Uterus (tissue), 4 donors: Measurements from ENCODE around the gene WSCD1. TPM values are rescaled to one million over a fixed set of nuclear protein-coding genes. Genes with fewer than 3 reads are reported as not detected.

Experiments
- DNase-seq, 2 donors: peaks; one replicate each; pipeline ENCODE4 v3.0.0-alpha.2; 2019 to 2020
- H3K27ac ChIP-seq, 2 donors: fragments of 200-600 bp; sonication (generic); 1 replicate in 1 of 2; 2 replicates in 1 of 2; pipeline ENCODE4 v1.5.1; 2016 to 2018
- H3K27me3 ChIP-seq, 2 donors: fragments of 200-600 bp; sonication (generic); one replicate each; pipeline ENCODE4 v1.5.1; 2018 to 2019; ENCODE audit warnings: control low read depth in 1 of 2
- H3K36me3 ChIP-seq, 2 donors: fragments of 200-600 bp; sonication (generic); one replicate each; pipeline ENCODE4 v1.5.1; 2019; ENCODE audit warnings: control low read depth in 1 of 2
- H3K4me1 ChIP-seq, 2 donors: fragments of 200-600 bp; sonication (generic); one replicate each; pipeline ENCODE4 v1.5.1; 2018 to 2019; ENCODE audit warnings: control low read depth in 1 of 2
- H3K4me3 ChIP-seq, 2 donors: fragments of 200-600 bp; sonication (generic); 1 replicate in 1 of 2; 2 replicates in 1 of 2; pipeline ENCODE4 v1.5.1; 2018 to 2019; ENCODE audit warnings: mild to moderate bottlenecking in 1 of 2
- H3K9me3 ChIP-seq, 2 donors: fragments of 200-600 bp; sonication (generic); one replicate each; pipeline ENCODE4 v1.5.1; 2019; ENCODE audit warnings: control low read depth in 1 of 2
- POLR2A ChIP-seq, 2 donors: fragments of 450-650 bp; IDR thresholded peaks; one replicate each; pipeline ENCODE4 v1.6.1; 2016; ENCODE audit warnings: antibody characterized with exemption in 2 of 2, mild to moderate bottlenecking in 1 of 2, moderate library complexity in 1 of 2
- intact Hi-C: fragments of 100-400 bp; cut with DNase I; formaldehyde crosslinking; loops from one replicate; pipeline ENCODE4 v1.15.1; 2023; ENCODE audit warnings: low total_unique reads
- total RNA-seq, 4 donors: library from RNA; depleted of rRNA in 3 of 4; stranded (reverse); fragments of >200 nt in 3 of 4; gene quantifications; one replicate each; pipeline versions ENCODE4 v1.1.0 to v1.2.4, GENCODE V29; 2014 to 2023
- TF ChIP-seq, protein P1 (sequence below), 4 experiments: fragments of 200-600 bp in 2 of 4; fragments of 450-650 bp in 2 of 4; sonication (generic) in 2 of 4; IDR thresholded peaks; one replicate each; pipeline ENCODE4 v1.5.1; 2016 to 2019; ENCODE audit warnings: antibody characterized with exemption in 4 of 4, mild to moderate bottlenecking in 2 of 4, moderate library complexity in 1 of 4
- donor health status: DM: yes; HTN: yes; CAD: no.

Gene WSCD1
- total RNA-seq, 4 donors from 2014 or later: 3.8 to 12.7 (median 6.6) TPM

DNA sequence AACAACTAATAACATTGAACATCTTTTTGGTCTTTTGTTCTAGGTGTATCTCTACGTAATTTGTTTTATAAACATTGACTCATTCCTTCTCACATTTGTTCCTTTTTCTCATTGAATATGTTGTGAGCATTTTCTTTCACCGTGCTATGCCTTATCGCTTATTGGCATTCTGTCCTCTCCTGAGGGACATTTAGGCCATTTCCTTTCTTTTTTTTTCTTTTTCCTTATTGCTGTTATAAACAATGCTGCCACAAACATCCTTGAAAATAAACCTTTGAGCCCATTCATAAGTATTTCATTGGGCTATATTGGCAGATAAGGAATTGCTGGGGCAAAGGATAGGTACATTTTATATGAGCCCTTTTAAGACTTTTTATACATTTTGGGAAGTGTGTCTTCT lies 32.4 kb downstream of the WSCD1 start:
- Histone ChIP-seq H3K4me1 (no peaks in the 10 kb centered on the region), H3K9me3 (no peaks in the 10 kb centered on the region), H3K36me3 (no peaks in the 10 kb centered on the region), H3K27ac (no peak overlapping the region), H3K4me3 (no peak overlapping the region), H3K27me3 (no peaks in the 10 kb centered on the region)
- TF ChIP-seq POLR2A (IDR thresholded peaks at IDR 0.05): no peak
- TF ChIP-seq, protein P1, sequence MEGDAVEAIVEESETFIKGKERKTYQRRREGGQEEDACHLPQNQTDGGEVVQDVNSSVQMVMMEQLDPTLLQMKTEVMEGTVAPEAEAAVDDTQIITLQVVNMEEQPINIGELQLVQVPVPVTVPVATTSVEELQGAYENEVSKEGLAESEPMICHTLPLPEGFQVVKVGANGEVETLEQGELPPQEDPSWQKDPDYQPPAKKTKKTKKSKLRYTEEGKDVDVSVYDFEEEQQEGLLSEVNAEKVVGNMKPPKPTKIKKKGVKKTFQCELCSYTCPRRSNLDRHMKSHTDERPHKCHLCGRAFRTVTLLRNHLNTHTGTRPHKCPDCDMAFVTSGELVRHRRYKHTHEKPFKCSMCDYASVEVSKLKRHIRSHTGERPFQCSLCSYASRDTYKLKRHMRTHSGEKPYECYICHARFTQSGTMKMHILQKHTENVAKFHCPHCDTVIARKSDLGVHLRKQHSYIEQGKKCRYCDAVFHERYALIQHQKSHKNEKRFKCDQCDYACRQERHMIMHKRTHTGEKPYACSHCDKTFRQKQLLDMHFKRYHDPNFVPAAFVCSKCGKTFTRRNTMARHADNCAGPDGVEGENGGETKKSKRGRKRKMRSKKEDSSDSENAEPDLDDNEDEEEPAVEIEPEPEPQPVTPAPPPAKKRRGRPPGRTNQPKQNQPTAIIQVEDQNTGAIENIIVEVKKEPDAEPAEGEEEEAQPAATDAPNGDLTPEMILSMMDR (IDR thresholded peaks at IDR 0.05): no peak
- DNase-seq: no peak
- intact Hi-C loops: no loop called here

DNA sequence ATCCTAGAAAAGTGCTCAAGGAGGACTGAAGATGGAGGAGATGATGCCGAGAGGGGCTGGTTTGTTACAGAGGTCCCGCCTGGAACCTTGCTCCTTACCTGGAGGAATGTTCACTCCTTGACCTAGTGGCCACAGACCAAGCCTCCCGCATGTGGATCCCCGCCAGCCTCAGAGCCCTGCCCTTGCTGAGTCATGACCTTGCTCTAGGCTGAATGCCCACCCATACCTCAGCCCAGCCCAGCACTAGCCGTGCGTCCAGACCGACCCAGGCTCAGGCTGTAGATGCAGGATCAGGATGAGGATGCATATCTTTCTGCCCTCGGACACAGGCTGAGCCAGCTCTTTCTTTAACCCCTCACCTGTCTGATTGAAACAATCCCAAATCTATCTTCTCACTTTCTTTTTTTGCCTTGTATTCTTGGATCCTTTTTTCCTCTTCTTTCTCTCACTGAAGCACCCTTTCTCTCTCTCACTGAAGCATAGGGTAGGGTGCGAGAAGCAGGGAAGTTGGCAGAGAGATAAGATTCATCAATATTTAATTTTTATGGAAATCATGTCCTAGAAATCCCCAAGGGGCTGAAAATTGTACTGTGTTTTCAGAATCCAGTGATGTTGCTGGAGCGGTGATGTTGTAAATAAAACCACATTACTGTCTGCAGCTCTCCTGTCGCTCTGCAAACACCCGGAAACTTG lies 34.9 kb downstream of the WSCD1 start:
- no peak overlapping the region for H3K4me3 ChIP-seq
- H3K27me3 ChIP-seq: no peaks in the 10 kb centered on the region
- H3K4me1 ChIP-seq: no peaks in the 10 kb centered on the region
- no peak overlapping the region for H3K27ac ChIP-seq
- no peaks in the 10 kb centered on the region for H3K9me3 ChIP-seq
- intact Hi-C loops: no loop called here
- no peaks in the 10 kb centered on the region for H3K36me3 ChIP-seq
- TF ChIP-seq POLR2A (IDR thresholded peaks at IDR 0.05): no peak
- TF ChIP-seq, protein P1 (IDR thresholded peaks at IDR 0.05): no peak
- no peak for DNase-seq

DNA sequence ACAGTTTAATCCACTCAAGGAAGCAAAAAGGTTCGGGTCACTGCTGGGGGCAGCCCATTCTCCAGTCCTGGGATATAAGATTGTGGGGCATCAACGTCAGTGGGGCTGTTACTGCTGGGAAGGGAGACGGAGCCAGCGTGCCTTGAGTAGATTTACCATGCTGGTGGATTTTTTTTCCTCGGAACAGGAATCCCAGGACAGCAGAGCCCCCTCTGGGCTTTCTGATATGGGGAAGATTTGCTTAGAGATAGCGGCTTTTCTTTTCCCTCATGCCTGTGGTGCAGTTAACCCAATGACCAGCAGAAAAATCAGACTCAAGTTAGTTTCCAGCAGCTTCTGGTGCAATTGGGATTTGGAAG lies 35.4 kb downstream of the WSCD1 start:
- DNase-seq: no peak
- Histone ChIP-seq H3K4me3 (no peak overlapping the region), H3K36me3 (no peaks in the 10 kb centered on the region), H3K9me3 (no peaks in the 10 kb centered on the region), H3K27me3 (no peaks in the 10 kb centered on the region), H3K27ac (no peak overlapping the region), H3K4me1 (no peaks in the 10 kb centered on the region)
- intact Hi-C loops: no loop called here
- TF ChIP-seq, protein P1 (IDR thresholded peaks at IDR 0.05): no peak
- no peak for TF ChIP-seq POLR2A (IDR thresholded peaks at IDR 0.05)

DNA sequence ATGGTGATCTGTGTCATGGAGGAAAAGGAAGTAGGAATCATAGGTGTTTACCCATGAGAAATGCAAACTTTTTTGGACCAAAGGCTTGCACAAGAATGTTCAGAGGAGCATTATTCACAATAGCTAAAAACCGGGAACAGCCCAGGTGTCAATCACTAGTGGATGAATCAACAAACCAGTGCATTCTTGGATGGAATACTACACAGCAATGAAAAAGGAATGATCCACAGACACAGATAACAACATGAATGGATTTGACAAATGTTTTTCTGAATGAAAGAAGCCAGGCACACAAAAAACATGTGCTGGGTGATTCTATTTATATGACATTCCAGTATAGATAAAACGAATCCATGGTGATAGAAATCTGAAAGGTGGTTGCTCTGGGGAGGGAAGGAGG lies 36.0 kb downstream of the WSCD1 start:
- intact Hi-C loops: no loop called here
- H3K27me3 ChIP-seq: no peaks in the 10 kb centered on the region
- TF ChIP-seq, protein P1 (IDR thresholded peaks at IDR 0.05): no peak
- TF ChIP-seq POLR2A (IDR thresholded peaks at IDR 0.05): no peak
- no peaks in the 10 kb centered on the region for H3K9me3 ChIP-seq
- no peak for DNase-seq
- no peak overlapping the region for H3K4me3 ChIP-seq
- no peaks in the 10 kb centered on the region for H3K36me3 ChIP-seq
- H3K4me1 ChIP-seq: no peaks in the 10 kb centered on the region
- H3K27ac ChIP-seq: no peak overlapping the region

DNA sequence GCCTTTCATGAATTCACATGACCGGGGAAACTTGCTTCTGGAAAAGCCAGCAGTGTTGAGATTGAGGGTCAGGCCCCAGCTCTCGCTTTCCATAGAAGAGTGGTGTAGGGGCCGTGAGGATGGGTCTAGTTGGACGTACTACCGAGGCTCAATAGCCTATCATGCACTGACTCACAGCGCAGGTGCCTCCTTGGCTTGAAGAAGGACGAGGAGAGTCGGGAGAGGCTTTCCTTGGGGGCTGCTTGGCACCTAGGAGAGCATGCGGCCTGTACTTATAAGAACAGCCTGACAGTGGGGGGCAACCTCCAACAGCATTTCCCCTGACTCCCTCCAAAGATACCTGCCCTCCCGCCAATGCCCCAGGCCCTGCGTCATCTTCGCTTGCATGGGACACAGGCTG lies 37.6 kb downstream of the WSCD1 start:
- Histone ChIP-seq H3K27ac (no peak overlapping the region), H3K36me3 (no peaks in the 10 kb centered on the region), H3K9me3 (no peaks in the 10 kb centered on the region), H3K4me3 (no peak overlapping the region), H3K4me1 (no peaks in the 10 kb centered on the region), H3K27me3 (no peaks in the 10 kb centered on the region)
- intact Hi-C loops: no loop called here
- TF ChIP-seq POLR2A (IDR thresholded peaks at IDR 0.05): no peak
- TF ChIP-seq, protein P1 (IDR thresholded peaks at IDR 0.05): no peak
- DNase-seq: no peak
